T-helper 22 cell (primary cell): ENCODE measurements around the gene ADAM29.
"Not testable (repeated sequence)": the region's sequence is repeated elsewhere in the genome, so short reads cannot be mapped to it uniquely, and the experiment has no call there.

Experiments used
- DNase-seq: peaks from one replicate; pipeline ENCODE4 v3.0.0-alpha.2; 2020; ENCODE audit warnings: low read depth

ADAM29 gene

GRCh38 chr4:174948826-174949225, 30.7 kb downstream of the ADAM29 start:
- DNase-seq, result no peak

GRCh38 chr4:174972911-174973310, 54.8 kb downstream of the ADAM29 start:
- DNase-seq, result no peak

GRCh38 chr4:174973336-174973735, 55.2 kb downstream of the ADAM29 start:
- no peak for DNase-seq

GRCh38 chr4:174983128-174983750, 65.1 kb downstream of the ADAM29 start:
- DNase-seq, result no peak

- not testable (repeated sequence) for DNase-seq
Measured at GRCh38 chr4:174983870-174984269, 65.7 kb downstream of the ADAM29 start.

GRCh38 chr4:174989791-174990190, 71.6 kb downstream of the ADAM29 start:
- no peak for DNase-seq

GRCh38 chr4:174993916-174994315, 75.8 kb downstream of the ADAM29 start:
- DNase-seq, result no peak

GRCh38 chr4:174996079-174996478, 77.9 kb downstream of the ADAM29 start:
- no peak for DNase-seq

GRCh38 chr4:174999407-174999806, 81.2 kb downstream of the ADAM29 start:
- DNase-seq, result no peak

GRCh38 chr4:175017751-175018150, 99.6 kb downstream of the ADAM29 start:
- DNase-seq, result no peak

- not testable (repeated sequence) for DNase-seq
Measured at GRCh38 chr4:175019447-175019846, 101.3 kb downstream of the ADAM29 start.
